ENCODE results near the gene BOC. TPM values are rescaled to one million over a fixed set of nuclear protein-coding genes. Genes with fewer than 3 reads are reported as not detected.

The BOC gene
- total and polyA plus RNA-seq, 2 donors (not counting 3 experiments of a cell fraction or from before 2014, with no cell fraction given) = 0.07 TPM; not detected in 1

DNA sequence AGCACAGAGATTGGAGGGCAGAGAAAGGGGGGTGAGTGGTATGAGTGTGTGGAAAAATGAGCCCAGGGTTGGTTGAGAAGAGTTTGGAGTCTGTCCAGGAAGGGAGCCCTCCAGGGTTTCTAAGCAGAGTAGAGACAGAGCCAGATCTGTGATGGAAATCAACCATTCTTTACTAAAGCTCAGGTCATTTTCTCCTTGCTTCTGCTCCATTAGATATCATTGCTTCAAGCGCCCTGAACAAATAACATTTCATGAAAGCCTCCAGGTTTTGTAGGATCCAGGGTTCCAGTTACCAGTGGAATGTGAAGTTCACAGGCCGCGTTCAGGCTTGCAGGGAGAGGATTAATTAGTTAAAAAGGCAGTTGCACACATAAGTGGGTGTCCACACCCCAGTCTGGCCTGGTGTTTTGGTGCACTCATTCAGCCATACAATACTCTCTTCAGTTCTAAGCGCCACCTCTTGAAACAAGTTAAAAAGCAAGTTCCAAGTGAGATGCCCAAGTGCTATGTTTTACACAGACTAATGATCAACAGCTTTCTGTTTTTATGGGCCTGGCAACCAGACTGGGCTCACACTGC is 16.4 kb upstream of the BOC start:
- intact Hi-C loops (cut with micrococcal nuclease) = no loop called here
- no peak overlapping the region for H3K4me3 ChIP-seq (replicated peaks in 1 of 3; ENCODE audit: insufficient read depth in 1 of 3, low read depth in 1 of 3, low read length in 3 of 3)
- FAIRE-seq = no peak

More for the DNA sequence above, 16.4 kb upstream of the BOC start:
- H3K27me3 ChIP-seq (ENCODE audit: control insufficient read depth in 2 of 2, insufficient read depth in 2 of 2, low read length in 2 of 2) = peaks cover 0 to 4% of the 10 kb centered on the region in 2 experiments
- no peak for DNase-seq (ENCODE audit: low read depth, low spot score)
- H3K79me2 ChIP-seq (ENCODE audit: control insufficient read depth, insufficient read depth, low read length) = no peaks in the 10 kb centered on the region
- H2AFZ ChIP-seq (ENCODE audit: low read depth, low read length) = no peak overlapping the region
- no peaks in the 10 kb centered on the region for H3K36me3 ChIP-seq (ENCODE audit: control insufficient read depth in 2 of 2, extremely low read depth in 1 of 2, insufficient read depth in 2 of 2, low read length in 2 of 2)
- H3K4me2 ChIP-seq (ENCODE audit: insufficient read depth, low read length) = no peak overlapping the region
- TF ChIP-seq EZH2 (IDR thresholded peaks at IDR 0.05; ENCODE audit: borderline replicate concordance, low read depth, low read length, severe bottlenecking) (no peak), GATA2 (IDR thresholded peaks at IDR 0.05; ENCODE audit: insufficient read depth, insufficient read length, low read depth, low read length) (no peak), POLR2A (IDR thresholded peaks at IDR 0.05; ENCODE audit: low read depth, low read length) (no peak), MYC (IDR thresholded peaks at IDR 0.05; ENCODE audit: low read depth, low read length) (no peak), FOS (IDR thresholded peaks at IDR 0.05; ENCODE audit: borderline replicate concordance, insufficient read depth, low read length) (no peak), POLR2AphosphoS5 (IDR thresholded peaks at IDR 0.05; ENCODE audit: insufficient read depth, low read depth, low read length) (no peak), JUN (IDR thresholded peaks at IDR 0.05; ENCODE audit: borderline replicate concordance, insufficient read depth, insufficient read length, low read depth) (no peak)
- TF ChIP-seq, protein P1, sequence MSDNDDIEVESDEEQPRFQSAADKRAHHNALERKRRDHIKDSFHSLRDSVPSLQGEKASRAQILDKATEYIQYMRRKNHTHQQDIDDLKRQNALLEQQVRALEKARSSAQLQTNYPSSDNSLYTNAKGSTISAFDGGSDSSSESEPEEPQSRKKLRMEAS (IDR thresholded peaks at IDR 0.05; ENCODE audit: insufficient read depth, insufficient read length) = no peak
- TF ChIP-seq, protein P2, sequence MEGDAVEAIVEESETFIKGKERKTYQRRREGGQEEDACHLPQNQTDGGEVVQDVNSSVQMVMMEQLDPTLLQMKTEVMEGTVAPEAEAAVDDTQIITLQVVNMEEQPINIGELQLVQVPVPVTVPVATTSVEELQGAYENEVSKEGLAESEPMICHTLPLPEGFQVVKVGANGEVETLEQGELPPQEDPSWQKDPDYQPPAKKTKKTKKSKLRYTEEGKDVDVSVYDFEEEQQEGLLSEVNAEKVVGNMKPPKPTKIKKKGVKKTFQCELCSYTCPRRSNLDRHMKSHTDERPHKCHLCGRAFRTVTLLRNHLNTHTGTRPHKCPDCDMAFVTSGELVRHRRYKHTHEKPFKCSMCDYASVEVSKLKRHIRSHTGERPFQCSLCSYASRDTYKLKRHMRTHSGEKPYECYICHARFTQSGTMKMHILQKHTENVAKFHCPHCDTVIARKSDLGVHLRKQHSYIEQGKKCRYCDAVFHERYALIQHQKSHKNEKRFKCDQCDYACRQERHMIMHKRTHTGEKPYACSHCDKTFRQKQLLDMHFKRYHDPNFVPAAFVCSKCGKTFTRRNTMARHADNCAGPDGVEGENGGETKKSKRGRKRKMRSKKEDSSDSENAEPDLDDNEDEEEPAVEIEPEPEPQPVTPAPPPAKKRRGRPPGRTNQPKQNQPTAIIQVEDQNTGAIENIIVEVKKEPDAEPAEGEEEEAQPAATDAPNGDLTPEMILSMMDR (IDR thresholded peaks at IDR 0.05; ENCODE audit: extremely low read depth in 1 of 2, insufficient read depth in 1 of 2, low read depth in 1 of 2, low read length in 2 of 2) = no peak
- no peak overlapping the region for H3K27ac ChIP-seq (ENCODE audit: insufficient read depth, low read depth, low read length)
- H4K20me1 ChIP-seq (replicated peaks; ENCODE audit: control insufficient read depth, extremely low read depth, insufficient read depth, low read length) = no peaks in the 10 kb centered on the region
- H3K4me1 ChIP-seq (ENCODE audit: control insufficient read depth, extremely low read depth, insufficient read depth, low read length) = no peaks in the 10 kb centered on the region
- H3K9ac ChIP-seq (replicated peaks; ENCODE audit: extremely low read depth, insufficient read depth, low read length) = no peak overlapping the region
- ChIA-PET CTCF (interaction anchor here (2.2 kb wide), 1 partner anchor 94 kb away, joined by 5 read pairs; no protein-coding TSS in a partner anchor), POLR2A (no interaction called here)
- dilution Hi-C loops (cut with MboI; ENCODE audit: extremely low pct_ligation_motif_present, low sequenced_read_pairs) = no loop called here
- no peaks in the 10 kb centered on the region for H3K9me1 ChIP-seq (replicated peaks; ENCODE audit: control insufficient read depth, extremely low read depth, insufficient read depth, low read length)
- no TSS peak for BruUV-seq (replicated peaks)
- no peaks in the 10 kb centered on the region for H3K9me3 ChIP-seq (replicated peaks; ENCODE audit: control insufficient read depth, insufficient read depth, low read length)

All from endothelial cell of umbilical vein (primary cell).